ENCODE data around the gene ZNF471. TPM values are rescaled to one million over a fixed set of nuclear protein-coding genes. Genes with fewer than 3 reads are reported as not detected.
A peak's percentile ranks its signal among the peaks of the same experiment; 100 is the strongest.

Gene ZNF471
- total and polyA plus RNA-seq, 4 donors = 15.5 to 30.5 (median 17.9) TPM

GRCh38 chr19:56525214-56525860, 17.7 kb downstream of the ZNF471 start:
- DNase-seq (ENCODE audit: low read depth in 4 of 6, low spot score in 6 of 6) = no peak
- H3K4me1 ChIP-seq (ENCODE audit: control insufficient read depth, insufficient read depth, low read length) = no peaks in the 10 kb centered on the region
- H3K9me3 ChIP-seq (ENCODE audit: control insufficient read depth, insufficient read depth, low read length) = peaks cover 43% of the 10 kb centered on the region
- no peak overlapping the region for H3K4me3 ChIP-seq (ENCODE audit: low read depth, low read length)
- no CpG with 5 or more reads among the region's 4 CpGs for WGBS (ENCODE audit: insufficient coverage)
- H3K36me3 ChIP-seq (ENCODE audit: control insufficient read depth, insufficient read depth, low read length) = peaks cover 27% of the 10 kb centered on the region
- H3K27ac ChIP-seq (ENCODE audit: low read depth, low read length) = no peak overlapping the region
- no peaks in the 10 kb centered on the region for H3K27me3 ChIP-seq (ENCODE audit: control insufficient read depth, insufficient read depth, low read length)

GRCh38 chr19:56537442-56537841, 29.8 kb downstream of the ZNF471 start:
- Histone ChIP-seq H3K27me3 (ENCODE audit: control insufficient read depth, insufficient read depth, low read length) (no peaks in the 10 kb centered on the region), H3K4me3 (ENCODE audit: low read depth, low read length) (no peak overlapping the region), H3K36me3 (ENCODE audit: control insufficient read depth, insufficient read depth, low read length) (peaks cover 14% of the 10 kb centered on the region), H3K9me3 (ENCODE audit: control insufficient read depth, insufficient read depth, low read length) (peaks cover 5% of the 10 kb centered on the region), H3K4me1 (ENCODE audit: control insufficient read depth, insufficient read depth, low read length) (peaks cover 13% of the 10 kb centered on the region), H3K27ac (ENCODE audit: low read depth, low read length) (no peak overlapping the region)
- no peak for DNase-seq (ENCODE audit: low read depth in 4 of 6, low spot score in 6 of 6)
- WGBS (ENCODE audit: insufficient coverage) = 94% methylated on average over 3 of the region's 3 CpGs

- Histone ChIP-seq H3K36me3 (ENCODE audit: control insufficient read depth, insufficient read depth, low read length) (peaks cover 14% of the 10 kb centered on the region), H3K27me3 (ENCODE audit: control insufficient read depth, insufficient read depth, low read length) (no peaks in the 10 kb centered on the region), H3K4me1 (ENCODE audit: control insufficient read depth, insufficient read depth, low read length) (peaks cover 13% of the 10 kb centered on the region), H3K9me3 (ENCODE audit: control insufficient read depth, insufficient read depth, low read length) (peaks cover 6% of the 10 kb centered on the region), H3K4me3 (ENCODE audit: low read depth, low read length) (peak overlapping the region; percentile 86), H3K27ac (ENCODE audit: low read depth, low read length) (peak overlapping the region; percentile 94)
- DNase-seq (ENCODE audit: low read depth in 4 of 6, low spot score in 6 of 6) = peak; percentile 85 to 98 (median 89)
- 0% methylated on average over 31 of the region's 46 CpGs for WGBS (ENCODE audit: insufficient coverage)
Measured at GRCh38 chr19:56538254-56538760, 30.7 kb downstream of the ZNF471 start.

GRCh38 chr19:56538761-56539263, 31.2 kb downstream of the ZNF471 start, which contains the start of gene ZFP28:
Gene ZFP28 (plus strand): TSS chr19:56538948. CDS start chr19:56539019, 71 bp downstream.
- Histone ChIP-seq H3K4me1 (ENCODE audit: control insufficient read depth, insufficient read depth, low read length) (peaks cover 13% of the 10 kb centered on the region), H3K27ac (ENCODE audit: low read depth, low read length) (peak within 1 kb of the TSS; percentile 94), H3K27me3 (ENCODE audit: control insufficient read depth, insufficient read depth, low read length) (no peaks in the 10 kb centered on the region), H3K4me3 (ENCODE audit: low read depth, low read length) (peak within 1 kb of the TSS; percentile 86), H3K9me3 (ENCODE audit: control insufficient read depth, insufficient read depth, low read length) (peaks cover 7% of the 10 kb centered on the region), H3K36me3 (ENCODE audit: control insufficient read depth, insufficient read depth, low read length) (peaks cover 14% of the 10 kb centered on the region)
- DNase-seq (ENCODE audit: low read depth in 4 of 6, low spot score in 6 of 6) = peak in 2 of 6 donors; percentile 6 to 9
- WGBS (ENCODE audit: insufficient coverage) = under 1% methylated on average over 47 of the region's 65 CpGs

- Histone ChIP-seq H3K36me3 (ENCODE audit: control insufficient read depth, insufficient read depth, low read length) (peaks cover 20% of the 10 kb centered on the region), H3K4me3 (ENCODE audit: low read depth, low read length) (no peak overlapping the region), H3K9me3 (ENCODE audit: control insufficient read depth, insufficient read depth, low read length) (peaks cover 8% of the 10 kb centered on the region), H3K4me1 (ENCODE audit: control insufficient read depth, insufficient read depth, low read length) (peaks cover 5% of the 10 kb centered on the region), H3K27me3 (ENCODE audit: control insufficient read depth, insufficient read depth, low read length) (no peaks in the 10 kb centered on the region), H3K27ac (ENCODE audit: low read depth, low read length) (no peak overlapping the region)
- WGBS (ENCODE audit: insufficient coverage) = 100% methylated on average over 1 of the region's 2 CpGs
- no peak for DNase-seq (ENCODE audit: low read depth in 4 of 6, low spot score in 6 of 6)
Measured at GRCh38 chr19:56543776-56544175, 36.1 kb downstream of the ZNF471 start.

- Histone ChIP-seq H3K36me3 (ENCODE audit: control insufficient read depth, insufficient read depth, low read length) (peaks cover 25% of the 10 kb centered on the region), H3K4me3 (ENCODE audit: low read depth, low read length) (no peak overlapping the region), H3K4me1 (ENCODE audit: control insufficient read depth, insufficient read depth, low read length) (no peaks in the 10 kb centered on the region), H3K27me3 (ENCODE audit: control insufficient read depth, insufficient read depth, low read length) (no peaks in the 10 kb centered on the region), H3K27ac (ENCODE audit: low read depth, low read length) (no peak overlapping the region), H3K9me3 (ENCODE audit: control insufficient read depth, insufficient read depth, low read length) (peaks cover 8% of the 10 kb centered on the region)
- peak in 1 of 6 donors; percentile 5 for DNase-seq (ENCODE audit: low read depth in 4 of 6, low spot score in 6 of 6)
- 47% methylated on average over 5 of the region's 6 CpGs for WGBS (ENCODE audit: insufficient coverage)
Measured at GRCh38 chr19:56547535-56547934, 39.9 kb downstream of the ZNF471 start.

GRCh38 chr19:56554272-56554869, 46.7 kb downstream of the ZNF471 start:
- H3K4me1 ChIP-seq (ENCODE audit: control insufficient read depth, insufficient read depth, low read length) = no peaks in the 10 kb centered on the region
- H3K36me3 ChIP-seq (ENCODE audit: control insufficient read depth, insufficient read depth, low read length) = peaks cover 18% of the 10 kb centered on the region
- no CpG with 5 or more reads among the region's 6 CpGs for WGBS (ENCODE audit: insufficient coverage)
- no peak overlapping the region for H3K27ac ChIP-seq (ENCODE audit: low read depth, low read length)
- H3K9me3 ChIP-seq (ENCODE audit: control insufficient read depth, insufficient read depth, low read length) = peaks cover 8% of the 10 kb centered on the region
- no peaks in the 10 kb centered on the region for H3K27me3 ChIP-seq (ENCODE audit: control insufficient read depth, insufficient read depth, low read length)
- DNase-seq (ENCODE audit: low read depth in 4 of 6, low spot score in 6 of 6) = no peak
- H3K4me3 ChIP-seq (ENCODE audit: low read depth, low read length) = no peak overlapping the region

GRCh38 chr19:56562766-56563165, 55.1 kb downstream of the ZNF471 start:
- peaks cover 15% of the 10 kb centered on the region for H3K9me3 ChIP-seq (ENCODE audit: control insufficient read depth, insufficient read depth, low read length)
- peaks cover 2% of the 10 kb centered on the region for H3K4me1 ChIP-seq (ENCODE audit: control insufficient read depth, insufficient read depth, low read length)
- H3K27me3 ChIP-seq (ENCODE audit: control insufficient read depth, insufficient read depth, low read length) = no peaks in the 10 kb centered on the region
- no peaks in the 10 kb centered on the region for H3K36me3 ChIP-seq (ENCODE audit: control insufficient read depth, insufficient read depth, low read length)
- no peak for DNase-seq (ENCODE audit: low read depth in 4 of 6, low spot score in 6 of 6)
- H3K27ac ChIP-seq (ENCODE audit: low read depth, low read length) = no peak overlapping the region
- no peak overlapping the region for H3K4me3 ChIP-seq (ENCODE audit: low read depth, low read length)
- 100% methylated on average over 1 of the region's 2 CpGs for WGBS (ENCODE audit: insufficient coverage)

- Histone ChIP-seq H3K27ac (ENCODE audit: low read depth, low read length) (peak overlapping the region; percentile 67), H3K9me3 (ENCODE audit: control insufficient read depth, insufficient read depth, low read length) (peaks cover 15% of the 10 kb centered on the region), H3K4me3 (ENCODE audit: low read depth, low read length) (peak overlapping the region; percentile 88), H3K36me3 (ENCODE audit: control insufficient read depth, insufficient read depth, low read length) (no peaks in the 10 kb centered on the region), H3K4me1 (ENCODE audit: control insufficient read depth, insufficient read depth, low read length) (peaks cover 6% of the 10 kb centered on the region), H3K27me3 (ENCODE audit: control insufficient read depth, insufficient read depth, low read length) (no peaks in the 10 kb centered on the region)
- DNase-seq (ENCODE audit: low read depth in 4 of 6, low spot score in 6 of 6) = no peak
- WGBS (ENCODE audit: insufficient coverage) = 0% methylated on average over 23 of the region's 23 CpGs
Measured at GRCh38 chr19:56566904-56567273, 59.2 kb downstream of the ZNF471 start.
